ENCODE results near the gene ATP5MC3.

ATP5MC3 gene

DNA sequence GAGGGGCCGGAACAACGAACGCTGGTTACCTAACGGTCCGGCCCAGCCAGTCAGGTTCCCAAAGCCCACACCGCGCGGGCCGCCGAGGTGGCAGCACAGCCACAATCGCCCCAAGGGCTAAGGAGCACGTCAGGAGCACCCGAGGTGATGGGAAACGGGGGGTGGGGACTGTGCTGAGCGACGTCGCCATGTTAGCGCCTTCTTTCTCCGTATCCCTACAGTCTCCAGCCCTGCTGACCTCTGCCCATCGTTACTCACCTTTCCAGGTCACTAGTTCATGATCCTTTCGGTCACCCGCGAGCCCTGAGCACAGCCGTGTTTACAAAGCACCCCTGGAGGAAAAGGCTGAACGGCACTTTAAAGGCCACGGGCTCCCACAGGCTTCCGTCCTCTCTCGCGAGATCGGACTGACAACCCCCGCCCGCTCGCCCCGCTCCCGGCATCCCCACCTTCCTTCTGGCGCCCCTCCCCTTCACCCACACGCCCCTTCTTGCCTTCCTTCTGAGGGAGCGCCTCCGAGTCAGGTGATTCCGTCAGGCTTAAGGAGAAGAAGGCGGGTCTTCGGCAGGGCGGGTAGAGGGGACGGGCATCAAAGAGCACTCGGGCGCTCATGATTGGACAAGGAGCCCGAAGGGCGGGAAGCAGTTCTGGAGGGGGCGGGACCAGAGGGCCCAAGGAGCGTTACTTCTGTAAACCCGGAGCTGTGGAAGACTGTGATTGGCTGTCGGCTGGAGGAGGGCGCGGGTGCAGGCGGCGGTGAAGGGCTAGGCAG, 13.5 kb downstream of the ATP5MC3 start, which contains the start of gene ATF2:
Gene ATF2, minus strand, starts transcription at position 412 of the 772 bp plus-strand sequence. CDS start 31,760 bp downstream, outside the sequence.
- peak; percentile 95 for DNase-seq

DNA sequence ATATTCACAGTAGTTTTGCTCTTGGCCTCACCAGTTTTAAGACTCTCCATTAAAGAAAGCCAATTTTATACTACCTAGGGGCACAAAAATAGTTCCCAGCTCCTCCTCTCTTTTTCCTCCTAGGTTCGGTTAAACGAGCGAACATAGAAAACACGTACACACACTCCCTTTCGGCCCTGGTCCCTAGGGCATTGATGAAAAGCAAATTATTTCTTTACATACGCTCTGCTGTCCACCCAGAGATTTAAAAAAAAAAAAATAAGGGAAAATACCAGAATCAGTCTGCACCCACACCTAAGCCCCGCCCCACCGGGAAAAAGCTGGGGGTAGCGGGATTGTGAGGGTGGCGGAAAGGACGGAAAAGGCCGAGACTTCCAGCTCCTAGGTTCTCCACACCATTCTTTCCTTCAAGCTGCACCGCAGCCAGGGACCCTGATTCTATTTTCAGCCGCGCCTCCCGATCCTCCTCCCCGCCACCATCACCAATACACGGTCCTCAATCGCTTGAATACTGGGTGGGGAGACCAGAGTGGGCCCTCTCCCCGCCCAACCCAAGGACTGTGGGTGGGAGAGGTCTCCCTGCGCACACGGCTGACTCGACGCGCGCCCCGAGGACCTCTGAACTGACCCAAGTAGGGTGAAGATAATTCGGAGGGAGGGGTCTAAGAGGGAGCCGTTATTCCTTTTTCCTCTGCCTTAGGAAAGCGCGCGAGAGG, 14.3 kb downstream of the ATP5MC3 start:
- peak; percentile 6 for DNase-seq

DNA sequence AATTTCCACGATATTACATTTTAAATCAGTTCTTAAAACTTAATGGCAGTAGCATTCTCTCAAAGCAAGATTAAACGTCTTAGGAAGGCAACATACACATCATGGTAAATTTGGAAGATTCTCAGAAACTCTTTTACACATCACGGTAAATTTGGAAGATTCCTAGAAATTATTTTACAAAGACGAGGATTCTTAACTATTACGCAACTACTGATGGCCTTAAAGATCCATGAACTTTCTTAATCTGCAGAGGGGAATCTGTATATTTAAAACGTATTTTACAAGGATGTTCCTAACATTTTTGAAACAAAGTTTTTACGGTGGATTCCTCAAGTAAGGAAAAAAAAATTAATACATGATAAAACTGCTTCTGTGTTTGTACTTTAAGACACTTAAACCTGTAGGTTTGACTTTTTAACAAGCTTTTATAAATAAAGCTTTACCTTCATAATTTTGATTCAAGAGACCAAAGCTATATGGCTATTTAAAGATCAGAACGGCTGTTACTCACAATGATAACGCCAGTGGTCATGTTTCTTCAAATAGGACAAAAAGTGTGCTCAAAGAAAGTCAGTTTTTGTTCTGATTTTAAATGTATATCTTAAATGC, 15.2 kb downstream of the ATP5MC3 start:
- no peak for DNase-seq

DNA sequence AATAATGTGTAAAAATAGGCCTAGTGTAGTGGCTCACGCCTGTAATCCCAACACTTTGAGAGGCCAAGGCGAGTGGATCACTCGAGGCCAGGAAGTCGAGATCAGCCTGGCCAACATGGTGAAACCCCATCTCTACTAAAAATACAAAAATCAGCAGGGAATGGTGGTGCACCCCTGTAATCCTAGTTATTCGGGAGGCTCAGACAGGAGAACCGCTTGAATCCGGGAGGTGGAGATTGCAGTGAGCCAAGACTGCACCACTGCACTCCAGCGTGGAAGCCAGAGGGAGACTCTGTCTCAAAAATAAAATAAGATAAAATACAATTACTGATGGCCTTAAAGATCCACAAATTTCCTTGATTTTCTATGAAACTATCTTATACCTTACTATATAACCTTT, 17.3 kb downstream of the ATP5MC3 start:
- no peak for DNase-seq

DNA sequence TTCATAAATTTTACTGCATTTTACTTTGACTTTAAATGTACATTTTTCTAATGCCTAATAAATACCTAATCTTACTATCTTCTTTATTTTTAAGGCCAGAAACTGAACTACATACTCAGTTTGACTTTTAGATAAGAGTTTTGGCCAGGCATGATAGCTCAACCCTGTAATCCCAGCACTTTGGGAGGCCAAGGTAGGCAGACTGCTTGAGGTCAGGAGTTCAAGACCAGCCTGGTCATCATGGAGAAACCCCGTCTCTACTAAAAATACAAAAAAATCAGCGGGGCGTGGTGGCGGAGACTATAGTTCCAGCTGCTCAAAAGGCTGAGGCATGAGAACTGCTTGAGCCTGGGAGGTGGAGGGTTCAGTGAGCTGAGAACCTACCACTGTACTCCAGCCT, 22.6 kb downstream of the ATP5MC3 start:
- DNase-seq, result no peak

DNA sequence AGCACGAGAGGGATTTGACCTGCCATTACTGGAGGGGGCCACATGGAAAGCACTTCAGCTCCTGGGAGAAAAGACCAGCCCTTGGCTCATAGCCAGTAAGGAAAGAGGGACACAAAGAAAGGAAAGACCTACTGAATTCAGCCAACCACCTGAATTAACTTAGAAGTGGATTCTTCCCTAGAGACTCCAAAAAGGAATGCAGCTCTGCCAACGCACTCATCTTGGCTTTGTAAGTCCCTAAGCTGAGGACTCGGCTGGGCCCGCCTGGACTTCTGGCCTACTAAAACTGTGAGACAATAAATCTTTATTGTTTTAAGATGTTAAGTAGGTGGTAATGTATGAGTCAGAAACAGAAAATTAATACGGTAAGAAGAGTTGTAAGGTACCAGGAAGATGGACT, 25.0 kb downstream of the ATP5MC3 start:
- DNase-seq, result no peak

DNA sequence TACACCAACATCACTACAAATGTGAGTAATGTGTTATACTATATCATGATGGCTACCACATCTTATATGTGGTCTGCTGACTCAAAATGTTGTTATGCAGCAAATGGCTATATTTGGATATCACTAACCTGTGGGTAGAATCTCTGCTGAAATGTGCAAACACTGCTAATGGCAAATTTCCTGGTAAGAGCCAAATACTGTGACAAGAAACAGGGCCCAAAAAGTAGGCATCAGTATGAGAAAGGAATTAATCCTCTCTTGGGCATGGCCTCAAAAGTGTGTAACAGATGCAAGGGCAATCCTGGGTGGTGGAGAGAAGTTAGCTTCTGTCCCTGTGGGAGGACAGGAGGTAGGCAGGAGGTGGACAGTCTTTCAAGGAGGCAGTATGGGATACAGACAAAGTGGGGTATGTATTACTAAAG, 26.8 kb downstream of the ATP5MC3 start:
- no peak for DNase-seq

DNA sequence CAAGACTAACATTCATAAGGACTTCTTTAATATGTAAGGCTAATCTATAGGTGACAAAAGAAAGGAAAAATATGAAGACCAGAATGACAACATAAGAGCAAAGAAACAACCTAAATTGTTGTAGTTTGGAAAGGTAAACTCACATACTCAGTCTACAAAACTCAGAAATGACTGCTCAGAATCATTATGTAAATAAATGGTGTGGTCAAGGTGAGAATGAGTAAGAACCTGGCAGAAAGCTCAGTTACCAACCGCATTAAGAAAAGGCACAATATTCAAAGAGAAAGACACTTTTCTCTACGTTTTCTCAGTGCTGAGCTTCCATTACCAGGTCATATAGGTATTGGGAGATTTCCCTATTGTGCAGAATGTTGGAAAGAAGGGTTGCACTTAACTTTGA, 29.3 kb downstream of the ATP5MC3 start:
- DNase-seq, result no peak

DNA sequence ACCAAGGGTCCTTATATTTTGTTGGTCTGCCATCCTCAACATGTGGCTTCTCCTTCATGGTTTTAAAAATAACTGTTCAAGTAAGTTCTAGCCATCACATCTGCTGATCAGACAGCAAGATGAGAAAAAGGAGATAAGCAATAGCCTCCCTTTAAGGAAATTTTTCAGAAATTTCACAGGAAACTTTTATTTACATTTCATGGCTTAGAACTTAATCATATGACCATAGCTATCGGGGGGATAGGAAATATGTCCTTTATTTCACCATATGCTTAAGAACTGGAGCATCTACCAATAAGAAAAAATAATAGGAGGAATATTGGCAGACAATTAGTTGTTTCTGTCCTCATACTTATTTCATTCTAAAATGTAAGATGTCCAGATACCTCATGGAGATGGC, 29.7 kb downstream of the ATP5MC3 start:
- no peak for DNase-seq

DNA sequence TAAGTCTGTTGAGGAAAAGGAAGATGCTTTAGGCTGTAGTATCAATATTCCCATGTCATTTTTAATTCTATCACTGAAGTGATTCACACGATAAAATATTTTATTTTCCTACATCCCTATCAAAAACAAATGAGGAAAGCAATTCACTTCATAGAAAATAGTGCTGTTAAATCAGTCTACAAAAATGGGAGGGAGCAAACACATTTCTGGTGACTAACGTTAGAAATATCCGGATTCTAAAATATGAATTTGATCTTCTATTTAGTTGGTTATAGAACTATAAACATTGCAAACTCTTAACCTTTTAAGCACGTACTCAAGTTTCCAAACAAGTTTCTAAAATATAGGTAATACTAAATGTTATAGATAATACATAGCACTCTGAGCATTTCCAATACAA, 34.3 kb downstream of the ATP5MC3 start:
- no peak for DNase-seq

DNA sequence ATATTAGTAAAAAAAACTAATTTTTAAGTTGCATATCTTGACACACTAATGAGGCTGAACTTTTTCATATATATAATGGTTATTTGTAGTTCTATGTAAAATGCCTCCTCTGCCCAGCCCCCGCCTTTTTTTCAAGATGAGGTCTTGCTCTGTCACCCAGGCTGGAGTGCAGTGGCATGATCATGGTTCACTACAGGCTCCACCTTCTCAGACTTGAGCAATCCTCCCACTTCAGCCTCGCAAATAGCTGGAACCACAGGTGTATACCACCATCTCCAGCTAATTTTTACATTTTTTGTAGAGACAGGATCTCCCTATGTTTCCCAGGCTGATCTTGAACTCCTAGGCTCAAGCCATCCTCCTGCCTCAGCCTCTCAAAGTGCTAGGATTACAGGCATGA, 37.8 kb downstream of the ATP5MC3 start:
- no peak for DNase-seq

DNA sequence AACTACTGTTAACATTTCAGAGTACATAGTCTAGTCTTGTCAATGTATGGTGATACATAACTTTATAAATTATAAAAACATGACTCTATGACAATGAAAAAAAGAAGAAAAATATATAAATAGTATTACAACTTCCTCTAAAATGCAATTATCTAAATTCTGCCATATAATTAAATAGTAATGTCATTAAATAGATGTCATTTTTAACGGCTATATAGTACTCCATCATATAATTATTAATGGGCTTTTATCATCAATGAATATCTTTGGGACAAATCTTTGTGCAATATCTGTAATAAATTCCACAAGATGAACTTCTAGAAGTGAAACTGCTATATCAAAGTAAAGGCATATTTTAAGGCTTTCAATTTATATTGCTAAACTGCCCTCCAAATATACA, 38.3 kb downstream of the ATP5MC3 start:
- DNase-seq, result no peak

DNA sequence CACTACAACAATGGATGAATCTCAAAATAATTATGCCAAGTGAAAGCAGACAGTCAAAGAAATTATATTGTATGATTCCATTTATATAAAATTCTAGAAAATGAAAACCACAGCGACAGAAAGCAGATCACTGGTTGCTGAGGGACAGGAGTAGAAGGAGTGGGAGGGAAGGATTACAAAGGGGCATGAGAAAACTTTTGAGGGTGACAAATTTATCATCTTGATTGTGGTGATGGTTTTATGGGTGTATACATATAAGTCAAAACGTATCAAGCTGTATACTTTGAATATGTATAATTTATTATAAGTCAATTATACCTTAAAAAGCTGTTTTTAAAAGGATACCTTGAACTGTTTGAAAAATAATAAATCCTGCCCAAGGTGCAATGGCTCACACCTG, 41.2 kb downstream of the ATP5MC3 start:
- no peak for DNase-seq

DNA sequence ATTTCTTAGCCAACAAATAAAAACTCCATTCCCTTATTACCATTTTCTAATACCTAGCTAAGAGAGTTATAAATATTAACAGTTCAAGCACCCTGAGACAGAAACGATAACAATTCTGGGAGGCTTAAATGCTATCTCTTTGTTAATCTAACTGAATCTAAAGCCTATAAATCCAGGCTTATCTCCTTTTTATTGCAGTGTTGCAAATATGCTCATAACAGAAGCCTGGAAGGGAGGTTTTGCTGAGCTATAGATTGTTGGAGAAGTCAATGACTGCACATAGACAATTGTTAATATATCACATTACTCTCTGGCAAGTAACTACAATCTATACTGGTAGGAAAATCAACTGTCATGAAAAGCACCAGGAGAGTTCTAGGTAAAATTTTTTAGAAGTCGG, 43.7 kb downstream of the ATP5MC3 start:
- no peak for DNase-seq

DNA sequence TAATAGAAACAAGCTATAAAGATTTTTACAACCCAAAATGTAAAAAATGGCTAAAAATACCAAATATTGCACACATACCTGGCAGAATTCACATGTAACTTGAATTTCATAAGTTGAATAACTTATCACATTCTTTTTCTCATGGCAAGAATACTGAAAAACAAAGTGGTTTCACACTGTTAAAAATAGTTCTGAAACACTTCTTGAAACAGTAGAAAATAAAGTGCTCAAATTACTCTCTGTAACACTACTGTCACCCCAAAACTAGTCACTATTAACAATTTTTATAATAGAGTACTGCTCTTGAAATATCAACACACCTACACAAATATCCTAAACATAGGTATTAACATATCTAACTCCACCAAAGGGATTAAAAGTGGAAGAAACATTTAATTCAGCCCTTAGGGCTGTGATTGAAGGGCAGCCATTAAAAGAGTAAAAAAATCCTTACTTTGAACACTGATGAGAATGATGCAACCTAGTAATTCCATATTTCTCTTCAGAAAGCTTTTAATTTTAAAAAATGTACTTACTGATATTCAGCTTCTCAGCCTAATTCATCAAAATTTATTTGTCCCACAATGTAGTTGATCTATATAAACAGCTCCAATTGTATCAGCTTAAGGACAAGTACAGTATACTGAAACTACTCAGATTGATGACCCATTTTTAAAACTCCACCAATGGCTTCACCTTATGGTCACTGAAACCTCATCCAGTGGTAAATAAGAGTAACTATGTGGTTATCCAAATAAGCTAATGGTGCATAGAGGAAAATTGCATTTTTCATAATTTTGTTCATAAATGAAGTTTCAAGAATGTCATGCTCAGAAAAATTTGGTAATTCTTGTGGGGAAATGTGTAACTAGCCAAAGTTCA, 44.9 kb downstream of the ATP5MC3 start:
- no peak for DNase-seq

DNA sequence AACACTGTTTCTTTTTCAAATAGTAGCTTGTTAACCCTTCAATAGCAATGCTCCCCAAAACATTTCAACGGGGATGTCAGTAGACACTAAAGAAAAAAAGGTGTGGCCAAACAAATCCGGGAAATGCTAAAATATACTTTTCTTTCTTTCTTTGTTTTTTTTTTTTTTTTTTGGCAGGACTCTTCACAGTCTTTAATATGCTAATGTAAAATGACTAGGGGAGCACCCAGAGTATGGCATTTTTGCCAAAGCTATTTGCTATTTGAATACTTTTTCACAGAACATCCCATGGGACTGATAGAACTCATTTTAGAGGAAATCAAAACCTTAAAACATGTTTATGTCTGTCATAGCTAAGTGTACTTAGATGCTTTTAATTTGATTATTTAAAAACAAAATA, 45.6 kb downstream of the ATP5MC3 start:
- DNase-seq, result no peak

DNA sequence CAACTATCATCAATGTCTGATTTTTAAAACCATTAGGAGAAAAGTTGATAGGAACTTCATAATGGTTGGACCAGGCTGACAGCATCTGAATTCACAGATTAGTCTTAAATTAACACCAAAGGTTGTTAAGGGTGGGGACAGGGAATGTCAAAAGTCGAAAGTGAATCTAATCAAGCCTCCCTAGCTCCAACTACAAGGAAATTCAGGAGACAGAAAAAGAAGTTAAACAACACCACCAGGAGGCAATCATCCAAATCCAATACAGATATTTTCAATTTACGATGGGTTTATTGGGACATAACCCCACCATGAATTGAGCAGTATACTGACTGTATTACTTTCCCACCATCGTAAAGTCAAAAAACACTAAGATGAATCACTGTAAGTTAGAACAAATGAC, 46.3 kb downstream of the ATP5MC3 start:
- DNase-seq, result no peak

DNA sequence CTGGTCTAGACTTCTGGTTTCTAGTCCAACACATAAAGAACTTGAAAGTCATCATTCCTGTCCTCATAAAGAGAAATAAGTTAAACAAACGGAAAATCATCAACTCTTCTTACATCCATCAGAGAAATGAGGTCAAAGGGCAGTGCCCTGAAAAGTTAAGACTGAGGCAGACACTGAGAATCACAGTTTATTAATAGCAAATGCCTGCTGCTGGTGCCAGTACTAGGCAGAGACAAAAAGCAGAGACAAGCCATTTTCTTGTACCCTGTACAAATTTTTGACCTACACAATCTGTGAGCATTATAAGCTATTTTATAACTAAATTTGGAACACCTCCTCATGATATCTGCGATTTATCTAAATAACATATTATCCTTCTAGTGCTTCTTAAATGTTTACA, 50.3 kb downstream of the ATP5MC3 start:
- no peak for DNase-seq

DNA sequence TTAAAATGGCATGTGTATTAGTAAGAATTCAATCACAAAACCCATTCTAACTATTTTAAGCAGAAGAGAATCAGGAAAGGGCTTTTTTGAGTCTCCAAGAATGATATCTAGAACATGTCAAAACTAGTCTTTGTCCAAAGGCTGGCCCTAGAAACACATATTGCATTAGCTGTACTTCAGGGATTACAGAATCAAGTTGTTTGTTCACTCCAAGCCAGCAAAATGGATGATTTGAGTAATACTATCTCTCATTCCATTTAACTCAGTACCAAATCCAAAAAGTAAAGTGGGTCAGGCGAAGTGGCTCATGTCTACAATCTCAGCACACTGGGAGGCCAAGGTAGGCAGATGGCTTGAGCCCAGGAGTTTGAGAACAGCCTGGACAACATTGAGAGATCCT, 54.8 kb downstream of the ATP5MC3 start:
- no peak for DNase-seq

Measured in NCI-H1436 treated with DMSO at 0.1 percent for 48 hours (cell line).